ENCODE results near the gene P2RY8.

P2RY8 gene

GRCh38 chrX:1488745-1489144, 48.2 kb downstream of the P2RY8 start:
- TF ChIP-seq CTCF (IDR thresholded peaks at IDR 0.05; ENCODE audit: control insufficient read depth, insufficient read depth, low read depth, low read length, missing control alignments) = no peak
- no peak overlapping the region for H3K4me3 ChIP-seq (ENCODE audit: control insufficient read depth, low read depth, low read length)
- no peak for DNase-seq (ENCODE audit: low read depth)

DNA sequence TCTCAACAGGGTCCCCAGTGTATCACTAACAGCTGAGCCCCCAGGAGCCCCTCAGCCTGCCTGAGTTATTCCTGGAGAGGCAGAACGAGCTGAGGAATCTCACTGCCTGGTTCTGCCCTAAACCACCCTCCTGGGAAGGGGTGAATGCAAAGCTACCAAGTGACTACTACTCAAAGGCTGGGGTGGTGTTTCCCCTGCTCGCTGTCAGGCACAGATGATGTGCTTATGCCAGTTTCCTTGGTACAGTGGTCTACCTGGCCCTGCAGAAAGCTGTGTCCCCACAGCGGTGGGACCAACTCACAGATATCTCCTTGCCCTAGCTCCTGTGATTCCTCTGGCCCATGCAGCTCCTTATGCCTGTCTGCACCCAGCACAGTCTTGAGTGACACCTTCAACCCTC, 48.8 kb downstream of the P2RY8 start:
- H3K4me3 ChIP-seq (ENCODE audit: control insufficient read depth, low read depth, low read length) = no peak overlapping the region
- no peak for TF ChIP-seq CTCF (IDR thresholded peaks at IDR 0.05; ENCODE audit: control insufficient read depth, insufficient read depth, low read depth, low read length, missing control alignments)
- DNase-seq (ENCODE audit: low read depth) = no peak

DNA sequence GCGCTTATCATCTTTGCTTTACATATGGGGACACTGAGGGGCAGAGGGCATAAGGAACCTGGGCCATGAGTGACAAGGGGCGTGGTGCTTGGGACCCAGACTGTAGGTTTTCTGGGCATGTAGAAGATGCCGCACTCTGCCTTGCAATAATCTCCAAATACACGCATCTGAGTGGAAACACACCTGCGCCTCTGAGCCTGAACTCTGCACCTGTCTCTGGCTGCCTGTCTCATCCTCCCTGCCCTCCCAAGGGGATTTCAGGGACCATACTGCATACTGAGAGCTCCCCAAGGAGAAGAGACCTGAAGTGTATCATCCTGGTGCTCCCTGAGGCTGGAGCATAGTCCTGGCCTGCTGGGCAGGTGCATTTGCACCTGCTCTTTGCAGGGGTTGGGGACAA, 49.6 kb downstream of the P2RY8 start:
- H3K4me3 ChIP-seq (ENCODE audit: control insufficient read depth, low read depth, low read length) = no peak overlapping the region
- DNase-seq (ENCODE audit: low read depth) = no peak
- no peak for TF ChIP-seq CTCF (IDR thresholded peaks at IDR 0.05; ENCODE audit: control insufficient read depth, insufficient read depth, low read depth, low read length, missing control alignments)

GRCh38 chrX:1486749-1487361, 50.1 kb downstream of the P2RY8 start:
- DNase-seq (ENCODE audit: low read depth) = no peak
- TF ChIP-seq CTCF (IDR thresholded peaks at IDR 0.05; ENCODE audit: control insufficient read depth, insufficient read depth, low read depth, low read length, missing control alignments) = no peak
- no peak overlapping the region for H3K4me3 ChIP-seq (ENCODE audit: control insufficient read depth, low read depth, low read length)

- DNase-seq (ENCODE audit: low read depth) = no peak
- H3K4me3 ChIP-seq (ENCODE audit: control insufficient read depth, low read depth, low read length) = no peak overlapping the region
- TF ChIP-seq CTCF (IDR thresholded peaks at IDR 0.05; ENCODE audit: control insufficient read depth, insufficient read depth, low read depth, low read length, missing control alignments) = no peak
Measured at GRCh38 chrX:1486177-1486576, 50.8 kb downstream of the P2RY8 start.

- DNase-seq (ENCODE audit: low read depth) = no peak
- no peak overlapping the region for H3K4me3 ChIP-seq (ENCODE audit: control insufficient read depth, low read depth, low read length)
- no peak for TF ChIP-seq CTCF (IDR thresholded peaks at IDR 0.05; ENCODE audit: control insufficient read depth, insufficient read depth, low read depth, low read length, missing control alignments)
Measured at GRCh38 chrX:1485033-1485432, 52.0 kb downstream of the P2RY8 start.

GRCh38 chrX:1484638-1485019, 52.4 kb downstream of the P2RY8 start:
- H3K4me3 ChIP-seq (ENCODE audit: control insufficient read depth, low read depth, low read length) = no peak overlapping the region
- no peak for DNase-seq (ENCODE audit: low read depth)
- TF ChIP-seq CTCF (IDR thresholded peaks at IDR 0.05; ENCODE audit: control insufficient read depth, insufficient read depth, low read depth, low read length, missing control alignments) = no peak
